ENCODE measurements around the gene COL18A1.
"Not testable (repeated sequence)": the region's sequence is repeated elsewhere in the genome, so short reads cannot be mapped to it uniquely, and the experiment has no call there.

The COL18A1 gene

GRCh38 chr21:45441431-45442255 is 36.7 kb downstream of the COL18A1 start:
- no peak for DNase-seq (ENCODE audit: low spot score)

- DNase-seq (ENCODE audit: low spot score): no peak
Observed at GRCh38 chr21:45442276-45442675, 37.3 kb downstream of the COL18A1 start.

GRCh38 chr21:45442686-45443594 is 38.0 kb downstream of the COL18A1 start:
- DNase-seq (ENCODE audit: low spot score): not testable (repeated sequence)

- DNase-seq (ENCODE audit: low spot score): no peak
Observed at GRCh38 chr21:45443595-45444181, 38.7 kb downstream of the COL18A1 start.

GRCh38 chr21:45444385-45444784 is 39.4 kb downstream of the COL18A1 start:
- DNase-seq (ENCODE audit: low spot score): no peak

- no peak for DNase-seq (ENCODE audit: low spot score)
Observed at GRCh38 chr21:45445369-45445768, 40.4 kb downstream of the COL18A1 start.

GRCh38 chr21:45447821-45448220 is 42.9 kb downstream of the COL18A1 start:
- no peak for DNase-seq (ENCODE audit: low spot score)

GRCh38 chr21:45448283-45448809 is 43.4 kb downstream of the COL18A1 start:
- DNase-seq (ENCODE audit: low spot score): no peak

- no peak for DNase-seq (ENCODE audit: low spot score)
Observed at GRCh38 chr21:45448810-45449657, 44.1 kb downstream of the COL18A1 start.

GRCh38 chr21:45449658-45450422 is 44.9 kb downstream of the COL18A1 start:
- DNase-seq (ENCODE audit: low spot score): no peak

GRCh38 chr21:45450423-45451090 is 45.6 kb downstream of the COL18A1 start:
- no peak for DNase-seq (ENCODE audit: low spot score)

- no peak for DNase-seq (ENCODE audit: low spot score)
Observed at GRCh38 chr21:45451091-45451740, 46.3 kb downstream of the COL18A1 start.

- DNase-seq (ENCODE audit: low spot score): no peak
Observed at GRCh38 chr21:45451771-45452182, 46.8 kb downstream of the COL18A1 start.

- no peak for DNase-seq (ENCODE audit: low spot score)
Observed at GRCh38 chr21:45452696-45453307, 47.8 kb downstream of the COL18A1 start.

GRCh38 chr21:45453308-45453950 is 48.5 kb downstream of the COL18A1 start:
- DNase-seq (ENCODE audit: low spot score): no peak

- no peak for DNase-seq (ENCODE audit: low spot score)
Observed at GRCh38 chr21:45454060-45454925, 49.3 kb downstream of the COL18A1 start.

- peak; percentile 90 for DNase-seq (ENCODE audit: low spot score)
Observed at GRCh38 chr21:45454926-45455673, 50.1 kb downstream of the COL18A1 start.
